ENCODE data around the gene ADORA1.

The ADORA1 gene

GRCh38 chr1:203128431-203128715 lies 847 bp downstream of the ADORA1 start:
- H3K4me2 ChIP-seq (ENCODE audit: low read depth, low read length, poor library complexity, severe bottlenecking): no peak overlapping the region
- H4K20me1 ChIP-seq (ENCODE audit: low read depth, low read length): no peaks in the 10 kb centered on the region
- TF ChIP-seq CTCF (IDR thresholded peaks at IDR 0.05; ENCODE audit: insufficient read depth, low read length, poor library complexity, severe bottlenecking): no peak
- no peak for TF ChIP-seq EZH2phosphoT487 (conservative IDR thresholded peaks at IDR 0.05; ENCODE audit: low read length)
- no peak overlapping the region for H3K27ac ChIP-seq (ENCODE audit: low read depth, low read length)
- H3K9me2 ChIP-seq (replicated peaks; ENCODE audit: insufficient read depth, low read length): no peaks in the 10 kb centered on the region
- no peak overlapping the region for H2AFZ ChIP-seq (ENCODE audit: low read depth, low read length, severe bottlenecking)
- H3K9me3 ChIP-seq (ENCODE audit: insufficient read depth, low read length): no peaks in the 10 kb centered on the region
- no peaks in the 10 kb centered on the region for H3K36me3 ChIP-seq (ENCODE audit: low read length)
- no peak overlapping the region for H3K4me3 ChIP-seq (ENCODE audit: insufficient read depth, low read length, poor library complexity, severe bottlenecking)
- no peaks in the 10 kb centered on the region for H3F3A ChIP-seq (ENCODE audit: insufficient read depth)
- H3K9ac ChIP-seq (ENCODE audit: low read length): no peak overlapping the region
- no peaks in the 10 kb centered on the region for H3K27me3 ChIP-seq (ENCODE audit: low read length)
- H3K79me2 ChIP-seq (ENCODE audit: insufficient read depth, low read length): no peaks in the 10 kb centered on the region

- H3K4me2 ChIP-seq (ENCODE audit: low read depth, low read length, poor library complexity, severe bottlenecking): no peak overlapping the region
- no peaks in the 10 kb centered on the region for H3K79me2 ChIP-seq (ENCODE audit: insufficient read depth, low read length)
- H3F3A ChIP-seq (ENCODE audit: insufficient read depth): no peaks in the 10 kb centered on the region
- H3K9me3 ChIP-seq (ENCODE audit: insufficient read depth, low read length): no peaks in the 10 kb centered on the region
- no peak overlapping the region for H3K9ac ChIP-seq (ENCODE audit: low read length)
- TF ChIP-seq CTCF (IDR thresholded peaks at IDR 0.05; ENCODE audit: insufficient read depth, low read length, poor library complexity, severe bottlenecking): no peak
- TF ChIP-seq EZH2phosphoT487 (conservative IDR thresholded peaks at IDR 0.05; ENCODE audit: low read length): no peak
- H3K27ac ChIP-seq (ENCODE audit: low read depth, low read length): no peak overlapping the region
- H3K9me2 ChIP-seq (replicated peaks; ENCODE audit: insufficient read depth, low read length): no peaks in the 10 kb centered on the region
- H3K27me3 ChIP-seq (ENCODE audit: low read length): no peaks in the 10 kb centered on the region
- no peak overlapping the region for H2AFZ ChIP-seq (ENCODE audit: low read depth, low read length, severe bottlenecking)
- H3K36me3 ChIP-seq (ENCODE audit: low read length): no peaks in the 10 kb centered on the region
- no peak overlapping the region for H3K4me3 ChIP-seq (ENCODE audit: insufficient read depth, low read length, poor library complexity, severe bottlenecking)
- no peaks in the 10 kb centered on the region for H4K20me1 ChIP-seq (ENCODE audit: low read depth, low read length)
Observed at GRCh38 chr1:203128716-203129500, 1.4 kb downstream of the ADORA1 start.

GRCh38 chr1:203129501-203130231 lies 2.1 kb downstream of the ADORA1 start:
- no peaks in the 10 kb centered on the region for H3F3A ChIP-seq (ENCODE audit: insufficient read depth)
- H3K27me3 ChIP-seq (ENCODE audit: low read length): no peaks in the 10 kb centered on the region
- H2AFZ ChIP-seq (ENCODE audit: low read depth, low read length, severe bottlenecking): no peak overlapping the region
- no peak overlapping the region for H3K4me2 ChIP-seq (ENCODE audit: low read depth, low read length, poor library complexity, severe bottlenecking)
- H3K79me2 ChIP-seq (ENCODE audit: insufficient read depth, low read length): no peaks in the 10 kb centered on the region
- no peak overlapping the region for H3K9ac ChIP-seq (ENCODE audit: low read length)
- H3K36me3 ChIP-seq (ENCODE audit: low read length): no peaks in the 10 kb centered on the region
- no peak overlapping the region for H3K4me3 ChIP-seq (ENCODE audit: insufficient read depth, low read length, poor library complexity, severe bottlenecking)
- H4K20me1 ChIP-seq (ENCODE audit: low read depth, low read length): no peaks in the 10 kb centered on the region
- H3K9me2 ChIP-seq (replicated peaks; ENCODE audit: insufficient read depth, low read length): no peaks in the 10 kb centered on the region
- no peak for TF ChIP-seq CTCF (IDR thresholded peaks at IDR 0.05; ENCODE audit: insufficient read depth, low read length, poor library complexity, severe bottlenecking)
- no peak overlapping the region for H3K27ac ChIP-seq (ENCODE audit: low read depth, low read length)
- no peaks in the 10 kb centered on the region for H3K9me3 ChIP-seq (ENCODE audit: insufficient read depth, low read length)

Data from SU-DHL-6 (cell line).